Parathyroid adenoma (tissue), 2 donors: Measurements from ENCODE around the gene PNMT.
"Not testable (repeated sequence)": the region's sequence is repeated elsewhere in the genome, so short reads cannot be mapped to it uniquely, and the experiment has no call there.

Experiments
- H2AFZ ChIP-seq: fragments of 300-600 bp; sonication (generic); one replicate; pipeline ENCODE4 v1.7.0; 2017; ENCODE audit warnings: antibody characterized with exemption, mild to moderate bottlenecking
- H3K27ac ChIP-seq: fragments of 300-600 bp; sonication (generic); one replicate; pipeline ENCODE4 v1.7.0; 2017
- H3K27me3 ChIP-seq: fragments of 300-600 bp; sonication (generic); one replicate; pipeline ENCODE4 v1.7.0; 2017; ENCODE audit warnings: low read length; ENCODE audit not compliant: control insufficient read depth, insufficient read depth
- H3K36me3 ChIP-seq: fragments of 300-600 bp; sonication (generic); one replicate; pipeline ENCODE4 v1.7.0; 2017; ENCODE audit warnings: low read length; ENCODE audit not compliant: control insufficient read depth, insufficient read depth
- H3K4me1 ChIP-seq: fragments of 300-600 bp; sonication (generic); one replicate; pipeline ENCODE4 v1.7.0; 2017; ENCODE audit warnings: control low read depth
- H3K4me2 ChIP-seq: fragments of 300-600 bp; sonication (generic); one replicate; pipeline ENCODE4 v1.7.0; 2017; ENCODE audit warnings: low read length
- H3K4me3 ChIP-seq: fragments of 300-600 bp; sonication (generic); one replicate; pipeline ENCODE4 v1.7.0; 2017; ENCODE audit warnings: low read depth, low read length
- H3K79me2 ChIP-seq: fragments of 300-600 bp; sonication (generic); one replicate; pipeline ENCODE4 v1.7.0; 2017; ENCODE audit warnings: control low read depth
- H3K9ac ChIP-seq: fragments of 300-600 bp; sonication (generic); one replicate; pipeline ENCODE4 v1.7.0; 2017; ENCODE audit warnings: mild to moderate bottlenecking
- H3K9me3 ChIP-seq: fragments of 300-600 bp; sonication (generic); one replicate; pipeline ENCODE4 v1.7.0; 2017; ENCODE audit warnings: low read length; ENCODE audit not compliant: control insufficient read depth
- TF ChIP-seq, protein P1 (sequence below): fragments of 300-600 bp; sonication (generic); IDR thresholded peaks from one replicate; pipeline ENCODE4 v1.7.0; 2017; ENCODE audit warnings: antibody characterized with exemption, mild to moderate bottlenecking
- donor health status: primary hyperparathyroidism.

Gene PNMT

DNA sequence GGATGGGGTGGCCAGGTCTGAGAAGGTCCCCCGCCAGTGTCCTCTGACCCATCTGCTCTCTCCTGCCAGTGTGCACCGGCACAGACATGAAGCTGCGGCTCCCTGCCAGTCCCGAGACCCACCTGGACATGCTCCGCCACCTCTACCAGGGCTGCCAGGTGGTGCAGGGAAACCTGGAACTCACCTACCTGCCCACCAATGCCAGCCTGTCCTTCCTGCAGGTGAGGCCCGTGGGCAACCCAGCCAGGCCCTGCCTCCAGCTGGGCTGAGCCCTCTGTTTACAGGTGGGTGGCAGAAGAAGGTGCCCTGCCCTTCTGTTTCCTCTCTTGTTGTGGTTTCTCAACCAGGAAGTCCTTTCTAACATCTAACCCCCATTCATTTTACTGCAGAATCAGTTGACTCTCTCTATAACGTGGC lies 38.7 kb downstream of the PNMT start:
- H2AFZ ChIP-seq = no peak overlapping the region
- H3K4me1 ChIP-seq = peaks cover 33% of the 10 kb centered on the region
- no peak overlapping the region for H3K4me3 ChIP-seq
- no peaks in the 10 kb centered on the region for H3K79me2 ChIP-seq
- no peak overlapping the region for H3K4me2 ChIP-seq
- no peaks in the 10 kb centered on the region for H3K27me3 ChIP-seq
- peak overlapping the region; percentile 97 for H3K27ac ChIP-seq
- TF ChIP-seq, protein P1, sequence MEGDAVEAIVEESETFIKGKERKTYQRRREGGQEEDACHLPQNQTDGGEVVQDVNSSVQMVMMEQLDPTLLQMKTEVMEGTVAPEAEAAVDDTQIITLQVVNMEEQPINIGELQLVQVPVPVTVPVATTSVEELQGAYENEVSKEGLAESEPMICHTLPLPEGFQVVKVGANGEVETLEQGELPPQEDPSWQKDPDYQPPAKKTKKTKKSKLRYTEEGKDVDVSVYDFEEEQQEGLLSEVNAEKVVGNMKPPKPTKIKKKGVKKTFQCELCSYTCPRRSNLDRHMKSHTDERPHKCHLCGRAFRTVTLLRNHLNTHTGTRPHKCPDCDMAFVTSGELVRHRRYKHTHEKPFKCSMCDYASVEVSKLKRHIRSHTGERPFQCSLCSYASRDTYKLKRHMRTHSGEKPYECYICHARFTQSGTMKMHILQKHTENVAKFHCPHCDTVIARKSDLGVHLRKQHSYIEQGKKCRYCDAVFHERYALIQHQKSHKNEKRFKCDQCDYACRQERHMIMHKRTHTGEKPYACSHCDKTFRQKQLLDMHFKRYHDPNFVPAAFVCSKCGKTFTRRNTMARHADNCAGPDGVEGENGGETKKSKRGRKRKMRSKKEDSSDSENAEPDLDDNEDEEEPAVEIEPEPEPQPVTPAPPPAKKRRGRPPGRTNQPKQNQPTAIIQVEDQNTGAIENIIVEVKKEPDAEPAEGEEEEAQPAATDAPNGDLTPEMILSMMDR = no peak
- H3K36me3 ChIP-seq = no peaks in the 10 kb centered on the region
- no peak overlapping the region for H3K9ac ChIP-seq
- H3K9me3 ChIP-seq = no peaks in the 10 kb centered on the region

DNA sequence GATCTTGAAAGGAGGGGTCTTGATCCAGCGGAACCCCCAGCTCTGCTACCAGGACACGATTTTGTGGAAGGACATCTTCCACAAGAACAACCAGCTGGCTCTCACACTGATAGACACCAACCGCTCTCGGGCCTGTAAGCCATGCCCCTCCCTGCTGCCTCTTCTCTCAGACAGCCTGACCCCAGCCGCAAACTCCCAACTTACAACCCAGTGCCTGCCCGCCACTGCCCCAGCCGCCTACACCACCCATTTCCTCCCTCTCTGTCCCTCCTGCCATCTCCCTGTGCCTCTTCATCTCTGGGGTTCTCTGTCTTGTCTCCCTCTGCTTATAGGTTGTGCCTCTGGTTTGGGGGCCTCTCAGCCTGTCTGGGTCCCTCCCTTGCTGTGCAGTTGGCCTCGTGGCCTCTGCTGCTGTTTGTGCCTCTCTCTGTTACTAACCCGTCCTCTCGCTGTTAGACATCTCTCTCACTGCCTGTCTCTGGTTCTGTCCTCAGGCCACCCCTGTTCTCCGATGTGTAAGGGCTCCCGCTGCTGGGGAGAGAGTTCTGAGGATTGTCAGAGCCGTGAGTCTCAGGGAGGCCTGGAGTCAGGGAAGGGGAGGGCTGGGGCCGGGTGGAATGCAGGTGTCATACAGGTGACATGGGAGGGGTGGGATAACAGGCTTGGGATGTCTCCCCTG lies 41.2 kb downstream of the PNMT start:
- Histone ChIP-seq H3K4me2 (no peak overlapping the region), H3K79me2 (no peaks in the 10 kb centered on the region), H2AFZ (no peak overlapping the region), H3K9me3 (no peaks in the 10 kb centered on the region), H3K27ac (no peak overlapping the region), H3K4me3 (no peak overlapping the region), H3K36me3 (no peaks in the 10 kb centered on the region), H3K27me3 (no peaks in the 10 kb centered on the region), H3K9ac (no peak overlapping the region), H3K4me1 (peaks cover 28% of the 10 kb centered on the region)
- TF ChIP-seq, protein P1 = no peak

DNA sequence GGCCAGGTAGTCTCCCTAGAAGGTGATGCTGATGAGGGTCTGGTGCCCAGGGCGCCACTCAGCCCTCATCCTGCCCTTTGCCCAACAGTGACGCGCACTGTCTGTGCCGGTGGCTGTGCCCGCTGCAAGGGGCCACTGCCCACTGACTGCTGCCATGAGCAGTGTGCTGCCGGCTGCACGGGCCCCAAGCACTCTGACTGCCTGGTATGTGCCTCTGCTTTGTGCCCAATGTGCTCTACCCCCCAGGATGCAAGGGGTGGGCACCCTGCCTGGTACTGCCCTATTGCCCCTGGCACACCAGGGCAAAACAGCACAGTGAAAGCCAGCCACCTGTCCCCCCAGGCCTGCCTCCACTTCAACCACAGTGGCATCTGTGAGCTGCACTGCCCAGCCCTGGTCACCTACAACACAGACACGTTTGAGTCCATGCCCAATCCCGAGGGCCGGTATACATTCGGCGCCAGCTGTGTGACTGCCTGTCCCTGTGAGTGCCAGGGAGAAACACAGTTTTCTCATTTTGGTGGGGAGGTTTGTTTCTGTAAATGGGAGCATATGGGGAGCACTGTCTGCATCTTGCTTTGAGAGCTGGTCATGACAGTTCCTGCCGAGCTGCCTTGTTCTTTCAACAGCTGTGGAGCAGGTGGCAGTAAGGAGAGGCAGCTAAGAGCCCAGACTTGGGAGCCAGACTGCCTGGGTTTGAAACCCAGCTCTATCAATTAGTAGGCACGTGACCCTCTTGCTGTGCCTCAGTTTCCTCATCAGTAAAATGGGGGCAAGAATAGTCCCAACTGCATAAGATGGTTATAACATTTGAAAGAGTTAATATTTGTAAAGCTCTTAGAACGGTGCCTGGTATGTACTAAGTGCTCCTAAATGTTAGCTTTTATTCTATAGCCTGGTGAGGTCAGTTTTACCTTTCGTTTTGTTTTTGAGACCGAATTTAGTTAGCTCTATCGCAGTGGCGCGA lies 42.0 kb downstream of the PNMT start:
- H3K4me3 ChIP-seq = no peak overlapping the region
- H3K4me1 ChIP-seq = peaks cover 22% of the 10 kb centered on the region
- no peak overlapping the region for H3K27ac ChIP-seq
- H3K9me3 ChIP-seq = no peaks in the 10 kb centered on the region
- H3K27me3 ChIP-seq = no peaks in the 10 kb centered on the region
- TF ChIP-seq, protein P1 = no peak
- no peak overlapping the region for H3K4me2 ChIP-seq
- no peak overlapping the region for H2AFZ ChIP-seq
- H3K36me3 ChIP-seq = no peaks in the 10 kb centered on the region
- H3K9ac ChIP-seq = no peak overlapping the region
- H3K79me2 ChIP-seq = no peaks in the 10 kb centered on the region

DNA sequence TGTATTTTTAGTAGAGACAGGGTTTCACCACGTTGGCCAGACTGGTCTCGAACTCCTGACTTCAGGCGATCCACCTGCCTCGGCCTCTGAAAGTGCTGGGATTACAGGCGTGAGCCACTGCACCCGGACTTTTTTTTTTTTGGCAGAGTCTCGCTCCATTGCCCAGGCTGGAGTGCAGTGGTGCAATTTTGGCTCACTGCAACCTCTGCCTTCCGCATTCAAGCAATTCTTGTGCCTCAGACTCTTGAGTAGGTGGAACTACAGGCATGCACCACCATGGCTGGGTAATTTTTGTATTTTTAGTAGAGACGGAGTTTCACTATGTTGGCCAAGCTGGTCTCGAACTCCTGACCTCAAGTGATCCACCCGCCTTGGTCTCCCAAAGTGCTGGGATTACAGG lies 42.8 kb downstream of the PNMT start:
- H2AFZ ChIP-seq, H3K79me2 ChIP-seq, H3K4me3 ChIP-seq, H3K9ac ChIP-seq, H3K9me3 ChIP-seq, H3K36me3 ChIP-seq, H3K27me3 ChIP-seq, H3K4me2 ChIP-seq, H3K27ac ChIP-seq: not testable (repeated sequence)
- peaks cover 15% of the 10 kb centered on the region for H3K4me1 ChIP-seq

DNA sequence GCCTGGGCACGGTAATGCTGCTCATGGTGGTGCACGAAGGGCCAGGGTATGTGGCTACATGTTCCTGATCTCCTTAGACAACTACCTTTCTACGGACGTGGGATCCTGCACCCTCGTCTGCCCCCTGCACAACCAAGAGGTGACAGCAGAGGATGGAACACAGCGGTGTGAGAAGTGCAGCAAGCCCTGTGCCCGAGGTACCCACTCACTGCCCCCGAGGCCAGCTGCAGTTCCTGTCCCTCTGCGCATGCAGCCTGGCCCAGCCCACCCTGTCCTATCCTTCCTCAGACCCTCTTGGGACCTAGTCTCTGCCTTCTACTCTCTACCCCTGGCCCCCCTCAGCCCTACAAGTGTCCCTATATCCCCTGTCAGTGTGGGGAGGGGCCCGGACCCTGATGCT lies 43.6 kb downstream of the PNMT start:
- Histone ChIP-seq H3K4me1 (peaks cover 7% of the 10 kb centered on the region), H3K36me3 (no peaks in the 10 kb centered on the region), H2AFZ (no peak overlapping the region), H3K4me2 (no peak overlapping the region), H3K79me2 (no peaks in the 10 kb centered on the region), H3K27ac (no peak overlapping the region), H3K9me3 (no peaks in the 10 kb centered on the region), H3K9ac (no peak overlapping the region), H3K27me3 (no peaks in the 10 kb centered on the region), H3K4me3 (no peak overlapping the region)
- TF ChIP-seq, protein P1 = no peak
